ENCODE results near the gene CLSTN2. TPM values are rescaled to one million over a fixed set of nuclear protein-coding genes. Genes with fewer than 3 reads are reported as not detected.

CLSTN2 gene
- total RNA-seq, 1 donor from 2014 or later, result 80.9 TPM

- H3K36me3 Mint-ChIP-seq (ENCODE audit: low read depth, unreplicated experiment), result peaks cover 3% of the 10 kb centered on the region
- H3K4me1 Mint-ChIP-seq (ENCODE audit: low read depth, unreplicated experiment), result peaks cover 9% of the 10 kb centered on the region
- no peak overlapping the region for H3K4me2 ChIP-seq (ENCODE audit: low read length)
- DNase-seq (ENCODE audit: low read depth), result no peak
- no peak overlapping the region for H3K27ac ChIP-seq (ENCODE audit: low read depth, low read length)
- FAIRE-seq, result no peak
- no peaks in the 10 kb centered on the region for H3K36me3 ChIP-seq (ENCODE audit: insufficient read depth, low read length)
- H3K27ac Mint-ChIP-seq (ENCODE audit: unreplicated experiment), result no peak overlapping the region
- no peak overlapping the region for H3K4me3 ChIP-seq (ENCODE audit: insufficient read depth, low read depth, low read length)
- H3K27me3 ChIP-seq (ENCODE audit: insufficient read depth, low read length), result no peaks in the 10 kb centered on the region
- no peaks in the 10 kb centered on the region for H3K79me2 ChIP-seq (ENCODE audit: insufficient read depth, low read length)
- H3K9me3 ChIP-seq (ENCODE audit: insufficient read depth, low read depth, low read length), result no peaks in the 10 kb centered on the region
- H3K4me1 ChIP-seq (ENCODE audit: insufficient read depth, low read length), result peaks cover 9% of the 10 kb centered on the region
- no peaks in the 10 kb centered on the region for H3K27me3 Mint-ChIP-seq (ENCODE audit: low read depth, unreplicated experiment)
- no peak overlapping the region for H3K4me3 Mint-ChIP-seq (ENCODE audit: unreplicated experiment)
- H4K20me1 ChIP-seq (ENCODE audit: insufficient read depth, low read length), result no peaks in the 10 kb centered on the region
- H3K9ac ChIP-seq (ENCODE audit: low read length), result no peak overlapping the region
- H2AFZ ChIP-seq (ENCODE audit: low read depth, low read length), result no peak overlapping the region
- H3K9me3 Mint-ChIP-seq (ENCODE audit: unreplicated experiment), result peaks cover 4% of the 10 kb centered on the region
- TF ChIP-seq EZH2 (IDR thresholded peaks at IDR 0.05; ENCODE audit: insufficient read depth, low read length) (no peak), CTCF (IDR thresholded peaks at IDR 0.05; ENCODE audit: insufficient read depth, low read depth, low read length) (no peak)
These were observed 225.6 kb downstream of the CLSTN2 start for GRCh38 chr3:140160553-140160952.

GRCh38 chr3:140162551-140162950, 227.6 kb downstream of the CLSTN2 start:
- peaks cover 10% of the 10 kb centered on the region for H3K4me1 Mint-ChIP-seq (ENCODE audit: low read depth, unreplicated experiment)
- H3K9me3 Mint-ChIP-seq (ENCODE audit: unreplicated experiment), result peaks cover 2% of the 10 kb centered on the region
- Histone ChIP-seq H4K20me1 (ENCODE audit: insufficient read depth, low read length) (no peaks in the 10 kb centered on the region), H3K79me2 (ENCODE audit: insufficient read depth, low read length) (no peaks in the 10 kb centered on the region), H3K27me3 (ENCODE audit: insufficient read depth, low read length) (no peaks in the 10 kb centered on the region), H3K4me2 (ENCODE audit: low read length) (no peak overlapping the region), H3K9me3 (ENCODE audit: insufficient read depth, low read depth, low read length) (no peaks in the 10 kb centered on the region), H3K4me3 (ENCODE audit: insufficient read depth, low read depth, low read length) (no peak overlapping the region), H3K4me1 (ENCODE audit: insufficient read depth, low read length) (peaks cover 9% of the 10 kb centered on the region), H3K27ac (ENCODE audit: low read depth, low read length) (no peak overlapping the region), H3K9ac (ENCODE audit: low read length) (no peak overlapping the region), H2AFZ (ENCODE audit: low read depth, low read length) (no peak overlapping the region), H3K36me3 (ENCODE audit: insufficient read depth, low read length) (no peaks in the 10 kb centered on the region)
- no peaks in the 10 kb centered on the region for H3K27me3 Mint-ChIP-seq (ENCODE audit: low read depth, unreplicated experiment)
- TF ChIP-seq EZH2 (IDR thresholded peaks at IDR 0.05; ENCODE audit: insufficient read depth, low read length), result no peak
- TF ChIP-seq CTCF (IDR thresholded peaks at IDR 0.05; ENCODE audit: insufficient read depth, low read depth, low read length), result no peak
- FAIRE-seq (no peak), DNase-seq (ENCODE audit: low read depth) (no peak)
- peaks cover 3% of the 10 kb centered on the region for H3K36me3 Mint-ChIP-seq (ENCODE audit: low read depth, unreplicated experiment)
- no peak overlapping the region for H3K27ac Mint-ChIP-seq (ENCODE audit: unreplicated experiment)
- no peak overlapping the region for H3K4me3 Mint-ChIP-seq (ENCODE audit: unreplicated experiment)

GRCh38 chr3:140163159-140163763, 228.3 kb downstream of the CLSTN2 start:
- peaks cover 9% of the 10 kb centered on the region for H3K4me1 ChIP-seq (ENCODE audit: insufficient read depth, low read length)
- H3K4me1 Mint-ChIP-seq (ENCODE audit: low read depth, unreplicated experiment), result peaks cover 12% of the 10 kb centered on the region
- H3K36me3 ChIP-seq (ENCODE audit: insufficient read depth, low read length), result no peaks in the 10 kb centered on the region
- no peak for FAIRE-seq
- no peak overlapping the region for H3K9ac ChIP-seq (ENCODE audit: low read length)
- H3K36me3 Mint-ChIP-seq (ENCODE audit: low read depth, unreplicated experiment), result peaks cover 1% of the 10 kb centered on the region
- H3K9me3 Mint-ChIP-seq (ENCODE audit: unreplicated experiment), result no peaks in the 10 kb centered on the region
- no peaks in the 10 kb centered on the region for H3K27me3 ChIP-seq (ENCODE audit: insufficient read depth, low read length)
- no peak overlapping the region for H3K4me2 ChIP-seq (ENCODE audit: low read length)
- no peaks in the 10 kb centered on the region for H3K9me3 ChIP-seq (ENCODE audit: insufficient read depth, low read depth, low read length)
- H3K27ac ChIP-seq (ENCODE audit: low read depth, low read length), result no peak overlapping the region
- no peaks in the 10 kb centered on the region for H3K79me2 ChIP-seq (ENCODE audit: insufficient read depth, low read length)
- H4K20me1 ChIP-seq (ENCODE audit: insufficient read depth, low read length), result no peaks in the 10 kb centered on the region
- H3K27ac Mint-ChIP-seq (ENCODE audit: unreplicated experiment), result no peak overlapping the region
- H3K4me3 ChIP-seq (ENCODE audit: insufficient read depth, low read depth, low read length), result no peak overlapping the region
- DNase-seq (ENCODE audit: low read depth), result no peak
- no peak overlapping the region for H2AFZ ChIP-seq (ENCODE audit: low read depth, low read length)
- no peaks in the 10 kb centered on the region for H3K27me3 Mint-ChIP-seq (ENCODE audit: low read depth, unreplicated experiment)
- TF ChIP-seq EZH2 (IDR thresholded peaks at IDR 0.05; ENCODE audit: insufficient read depth, low read length) (no peak), CTCF (IDR thresholded peaks at IDR 0.05; ENCODE audit: insufficient read depth, low read depth, low read length) (no peak)
- H3K4me3 Mint-ChIP-seq (ENCODE audit: unreplicated experiment), result no peak overlapping the region
